ENCODE data around the gene SLMAP.

DNA sequence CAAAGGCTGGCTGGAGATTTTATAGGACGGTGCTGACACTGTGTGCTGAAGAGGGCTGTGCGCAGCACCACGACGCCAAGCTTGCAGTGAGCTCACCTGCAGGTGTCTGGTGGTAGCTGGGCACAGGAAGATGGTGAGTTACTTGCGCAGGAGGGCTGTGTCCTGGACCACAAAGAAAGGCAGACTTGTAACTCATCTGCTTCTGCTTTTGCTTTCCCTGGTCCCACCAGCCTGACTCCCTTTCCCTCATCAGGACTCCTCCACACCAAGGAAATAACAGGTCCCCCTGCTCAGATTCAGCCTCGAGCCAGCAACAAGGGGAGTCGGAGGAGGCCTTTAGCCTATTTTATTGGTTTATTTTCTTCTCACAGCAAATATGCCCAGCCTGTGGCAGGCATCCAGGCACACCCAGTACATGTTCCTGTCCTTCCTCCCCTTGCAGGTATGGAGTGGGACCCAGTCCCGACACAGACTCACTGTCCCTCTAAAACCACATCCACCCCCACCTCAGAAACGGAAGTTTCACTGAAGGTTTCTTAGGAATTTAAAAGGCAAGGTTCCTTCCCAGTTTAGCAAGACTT lies 216.5 kb downstream of the SLMAP start:
- no peak for TF ChIP-seq CEBPB (IDR thresholded peaks at IDR 0.05)
- no peak for TF ChIP-seq EGR1 (IDR thresholded peaks at IDR 0.05)
- TF ChIP-seq, protein P1, sequence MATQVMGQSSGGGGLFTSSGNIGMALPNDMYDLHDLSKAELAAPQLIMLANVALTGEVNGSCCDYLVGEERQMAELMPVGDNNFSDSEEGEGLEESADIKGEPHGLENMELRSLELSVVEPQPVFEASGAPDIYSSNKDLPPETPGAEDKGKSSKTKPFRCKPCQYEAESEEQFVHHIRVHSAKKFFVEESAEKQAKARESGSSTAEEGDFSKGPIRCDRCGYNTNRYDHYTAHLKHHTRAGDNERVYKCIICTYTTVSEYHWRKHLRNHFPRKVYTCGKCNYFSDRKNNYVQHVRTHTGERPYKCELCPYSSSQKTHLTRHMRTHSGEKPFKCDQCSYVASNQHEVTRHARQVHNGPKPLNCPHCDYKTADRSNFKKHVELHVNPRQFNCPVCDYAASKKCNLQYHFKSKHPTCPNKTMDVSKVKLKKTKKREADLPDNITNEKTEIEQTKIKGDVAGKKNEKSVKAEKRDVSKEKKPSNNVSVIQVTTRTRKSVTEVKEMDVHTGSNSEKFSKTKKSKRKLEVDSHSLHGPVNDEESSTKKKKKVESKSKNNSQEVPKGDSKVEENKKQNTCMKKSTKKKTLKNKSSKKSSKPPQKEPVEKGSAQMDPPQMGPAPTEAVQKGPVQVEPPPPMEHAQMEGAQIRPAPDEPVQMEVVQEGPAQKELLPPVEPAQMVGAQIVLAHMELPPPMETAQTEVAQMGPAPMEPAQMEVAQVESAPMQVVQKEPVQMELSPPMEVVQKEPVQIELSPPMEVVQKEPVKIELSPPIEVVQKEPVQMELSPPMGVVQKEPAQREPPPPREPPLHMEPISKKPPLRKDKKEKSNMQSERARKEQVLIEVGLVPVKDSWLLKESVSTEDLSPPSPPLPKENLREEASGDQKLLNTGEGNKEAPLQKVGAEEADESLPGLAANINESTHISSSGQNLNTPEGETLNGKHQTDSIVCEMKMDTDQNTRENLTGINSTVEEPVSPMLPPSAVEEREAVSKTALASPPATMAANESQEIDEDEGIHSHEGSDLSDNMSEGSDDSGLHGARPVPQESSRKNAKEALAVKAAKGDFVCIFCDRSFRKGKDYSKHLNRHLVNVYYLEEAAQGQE (IDR thresholded peaks at IDR 0.05; ENCODE audit: low read depth) = no peak
- no peak for TF ChIP-seq RAD21 (IDR thresholded peaks at IDR 0.05; ENCODE audit: low read depth)
- TF ChIP-seq YY1 (IDR thresholded peaks at IDR 0.05; ENCODE audit: low read depth) = no peak
- TF ChIP-seq, protein P2, sequence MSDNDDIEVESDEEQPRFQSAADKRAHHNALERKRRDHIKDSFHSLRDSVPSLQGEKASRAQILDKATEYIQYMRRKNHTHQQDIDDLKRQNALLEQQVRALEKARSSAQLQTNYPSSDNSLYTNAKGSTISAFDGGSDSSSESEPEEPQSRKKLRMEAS (IDR thresholded peaks at IDR 0.05) = no peak
- TF ChIP-seq TAF1 (IDR thresholded peaks at IDR 0.05; ENCODE audit: low read depth) = no peak
- no peak for TF ChIP-seq NFIC (IDR thresholded peaks at IDR 0.05)
- no peak for TF ChIP-seq EP300 (IDR thresholded peaks at IDR 0.05; ENCODE audit: borderline replicate concordance)
- no peak for TF ChIP-seq TCF12 (IDR thresholded peaks at IDR 0.05; ENCODE audit: low read depth)
- TF ChIP-seq TEAD4 (IDR thresholded peaks at IDR 0.05) = no peak
- TF ChIP-seq CREB1 (IDR thresholded peaks at IDR 0.05; ENCODE audit: low read depth) = no peak
- TF ChIP-seq, protein P3, sequence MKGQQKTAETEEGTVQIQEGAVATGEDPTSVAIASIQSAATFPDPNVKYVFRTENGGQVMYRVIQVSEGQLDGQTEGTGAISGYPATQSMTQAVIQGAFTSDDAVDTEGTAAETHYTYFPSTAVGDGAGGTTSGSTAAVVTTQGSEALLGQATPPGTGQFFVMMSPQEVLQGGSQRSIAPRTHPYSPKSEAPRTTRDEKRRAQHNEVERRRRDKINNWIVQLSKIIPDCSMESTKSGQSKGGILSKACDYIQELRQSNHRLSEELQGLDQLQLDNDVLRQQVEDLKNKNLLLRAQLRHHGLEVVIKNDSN (IDR thresholded peaks at IDR 0.05) = no peak
